Esophagus muscularis mucosa (tissue), 3 donors: ENCODE measurements around the gene OR6J1.

ENCODE experiments used
- CTCF ChIP-seq, 3 experiments: fragments of 200-600 bp in 2 of 3; fragments of 450-650 bp in 1 of 3; sonication (generic) in 2 of 3; IDR thresholded peaks; one replicate each; pipeline ENCODE4 v1.5.1; 2017 to 2019; ENCODE audit warnings: antibody characterized with exemption in 3 of 3, mild to moderate bottlenecking in 2 of 3, moderate library complexity in 1 of 3
- POLR2A ChIP-seq: fragments of 450-650 bp; IDR thresholded peaks from one replicate; pipeline ENCODE4 v1.6.1; 2017; ENCODE audit warnings: antibody characterized with exemption, moderate library complexity, mild to moderate bottlenecking, low read depth
- POLR2AphosphoS5 ChIP-seq, 2 donors: sonication (generic); formaldehyde crosslinking; IDR thresholded peaks; one replicate each; pipeline ENCODE4 v1.6.1; 2017; ENCODE audit warnings: antibody characterized with exemption in 2 of 2

- peak; percentile 27 to 36 (median 36) for TF ChIP-seq CTCF (IDR thresholded peaks at IDR 0.05)
- no peak for TF ChIP-seq POLR2A
- peak; percentile 56 to 57 for TF ChIP-seq POLR2AphosphoS5 (IDR thresholded peaks at IDR 0.05)
Observed at GRCh38 chr14:22598896-22599244, 45.3 kb downstream of the OR6J1 start.
